Keratinocyte (primary cell): ENCODE data around the gene CCDC102A.

Source experiments
- EZH2 ChIP-seq: IDR thresholded peaks from one replicate; pipeline ENCODE4 v1.6.1; 2012; ENCODE audit warnings: inconsistent platforms, mild to moderate bottlenecking, low read length, moderate library complexity
- TF ChIP-seq, protein P1 (sequence below), 3 experiments: IDR thresholded peaks in 1 of 3; conservative IDR thresholded peaks in 1 of 3; optimal IDR thresholded peaks in 1 of 3; 2 replicates in 2 of 3; 3 replicates in 1 of 3; pipeline versions ENCODE3 to v1.5.1; 2011; ENCODE audit warnings: low read length in 3 of 3, mild to moderate bottlenecking in 3 of 3, moderate library complexity in 2 of 3, control low read depth in 1 of 3, inconsistent platforms in 1 of 3; ENCODE audit not compliant: insufficient read depth in 2 of 3; ENCODE audit errors: extremely low read depth in 1 of 3

DNA sequence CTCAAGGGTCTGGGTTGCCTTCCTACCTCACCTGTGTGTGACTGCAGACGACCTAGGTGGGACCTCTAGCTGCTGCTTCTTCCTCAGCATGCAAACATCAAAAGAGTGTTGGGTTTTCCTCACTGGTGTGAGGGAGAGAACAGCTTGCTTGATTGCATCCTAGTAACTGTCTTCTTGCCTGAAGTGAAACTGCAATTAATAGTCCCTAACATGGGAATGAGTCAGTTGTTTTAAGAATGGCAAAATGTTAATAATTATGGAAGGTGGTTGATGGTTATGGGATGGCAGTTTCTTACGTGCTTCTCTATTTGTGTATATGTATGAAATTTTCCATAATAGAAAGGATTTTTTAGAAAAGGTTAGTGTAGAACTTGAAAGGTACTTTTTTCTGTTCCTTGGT, 68.0 kb downstream of the CCDC102A start:
- TF ChIP-seq, protein P1, sequence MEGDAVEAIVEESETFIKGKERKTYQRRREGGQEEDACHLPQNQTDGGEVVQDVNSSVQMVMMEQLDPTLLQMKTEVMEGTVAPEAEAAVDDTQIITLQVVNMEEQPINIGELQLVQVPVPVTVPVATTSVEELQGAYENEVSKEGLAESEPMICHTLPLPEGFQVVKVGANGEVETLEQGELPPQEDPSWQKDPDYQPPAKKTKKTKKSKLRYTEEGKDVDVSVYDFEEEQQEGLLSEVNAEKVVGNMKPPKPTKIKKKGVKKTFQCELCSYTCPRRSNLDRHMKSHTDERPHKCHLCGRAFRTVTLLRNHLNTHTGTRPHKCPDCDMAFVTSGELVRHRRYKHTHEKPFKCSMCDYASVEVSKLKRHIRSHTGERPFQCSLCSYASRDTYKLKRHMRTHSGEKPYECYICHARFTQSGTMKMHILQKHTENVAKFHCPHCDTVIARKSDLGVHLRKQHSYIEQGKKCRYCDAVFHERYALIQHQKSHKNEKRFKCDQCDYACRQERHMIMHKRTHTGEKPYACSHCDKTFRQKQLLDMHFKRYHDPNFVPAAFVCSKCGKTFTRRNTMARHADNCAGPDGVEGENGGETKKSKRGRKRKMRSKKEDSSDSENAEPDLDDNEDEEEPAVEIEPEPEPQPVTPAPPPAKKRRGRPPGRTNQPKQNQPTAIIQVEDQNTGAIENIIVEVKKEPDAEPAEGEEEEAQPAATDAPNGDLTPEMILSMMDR (optimal IDR thresholded peaks at IDR 0.05 in 1 of 3, IDR thresholded peaks at IDR 0.05 in 1 of 3, conservative IDR thresholded peaks at IDR 0.05 in 1 of 3; ENCODE audit: extremely low read depth in 1 of 3, insufficient read depth in 2 of 3, low read length in 3 of 3): no peak
- no peak for TF ChIP-seq EZH2
